Ascending aorta (tissue), 2 donors: ENCODE results near the gene LARGE1. TPM values are rescaled to one million over a fixed set of nuclear protein-coding genes. Genes with fewer than 3 reads are reported as not detected.

ENCODE experiments used
- DNase-seq, 2 donors: peaks; one replicate each; pipeline ENCODE4 v3.0.0-alpha.2; 2019; ENCODE audit warnings: low spot score in 2 of 2
- H3K27ac ChIP-seq, 2 donors: fragments of 200-600 bp; sonication (generic); one replicate each; pipeline ENCODE4 v1.5.1; 2016 to 2017; ENCODE audit warnings: mild to moderate bottlenecking in 1 of 2
- H3K27me3 ChIP-seq: fragments of 200-600 bp; sonication (generic); one replicate; pipeline ENCODE4 v1.5.1; 2017
- H3K36me3 ChIP-seq, 2 donors: fragments of 200-600 bp; sonication (generic); one replicate each; pipeline ENCODE4 v1.5.1; 2016
- H3K4me1 ChIP-seq, 2 donors: fragments of 200-600 bp; sonication (generic); one replicate each; pipeline ENCODE4 v1.5.1; 2016 to 2017; ENCODE audit warnings: mild to moderate bottlenecking in 1 of 2
- H3K4me3 ChIP-seq, 2 donors: fragments of 200-600 bp; sonication (generic); one replicate each; pipeline ENCODE4 v1.5.1; 2016 to 2017; ENCODE audit warnings: mild to moderate bottlenecking in 1 of 2
- H3K9me3 ChIP-seq, 2 donors: fragments of 200-600 bp; sonication (generic); one replicate each; pipeline ENCODE4 v1.5.1; 2016
- intact Hi-C: fragments of 100-400 bp; cut with DNase I; formaldehyde crosslinking; loops from one replicate; pipeline ENCODE4 v1.15.1; 2023
- total RNA-seq: library from RNA; depleted of rRNA; stranded (reverse); fragments of >200 nt; gene quantifications from one replicate; pipeline ENCODE4 v1.1.0, GENCODE V29; 2016
- TF ChIP-seq, protein P1 (sequence below), 3 experiments: fragments of 200-600 bp in 2 of 3; fragments of 450-650 bp in 1 of 3; sonication (generic) in 2 of 3; IDR thresholded peaks; one replicate each; pipeline ENCODE4 v1.5.1; 2016 to 2019; ENCODE audit warnings: antibody characterized with exemption in 3 of 3, mild to moderate bottlenecking in 1 of 3, moderate library complexity in 1 of 3

LARGE1 gene
- total RNA-seq, 1 donor from 2014 or later = 40.6 TPM

DNA sequence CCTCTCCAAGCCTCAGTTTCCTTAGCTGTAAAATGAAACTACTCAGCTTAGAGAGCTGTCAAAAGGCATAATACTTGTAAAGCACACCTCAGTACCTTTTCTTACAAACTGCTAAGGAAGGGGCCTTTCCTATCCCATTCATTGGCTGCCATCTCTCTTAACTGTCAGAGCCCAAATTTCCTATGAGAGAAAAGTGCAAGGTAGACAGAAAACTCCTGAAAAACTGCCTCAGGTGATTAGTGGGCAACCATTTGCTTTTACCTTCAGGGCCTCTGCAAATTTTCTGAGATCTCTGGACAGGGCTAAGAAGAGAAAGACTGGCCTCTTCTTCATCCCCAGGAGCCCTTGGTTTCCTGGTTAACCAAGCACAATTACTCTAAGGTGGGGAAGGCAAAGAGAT, 13.8 kb downstream of the LARGE1 start:
- peaks cover 4 to 21% of the 10 kb centered on the region in 2 donors for H3K4me1 ChIP-seq
- H3K36me3 ChIP-seq = no peaks in the 10 kb centered on the region
- no peaks in the 10 kb centered on the region for H3K27me3 ChIP-seq
- no peaks in the 10 kb centered on the region for H3K9me3 ChIP-seq
- DNase-seq = no peak
- no peak overlapping the region for H3K27ac ChIP-seq
- intact Hi-C loops = no loop called here
- TF ChIP-seq, protein P1, sequence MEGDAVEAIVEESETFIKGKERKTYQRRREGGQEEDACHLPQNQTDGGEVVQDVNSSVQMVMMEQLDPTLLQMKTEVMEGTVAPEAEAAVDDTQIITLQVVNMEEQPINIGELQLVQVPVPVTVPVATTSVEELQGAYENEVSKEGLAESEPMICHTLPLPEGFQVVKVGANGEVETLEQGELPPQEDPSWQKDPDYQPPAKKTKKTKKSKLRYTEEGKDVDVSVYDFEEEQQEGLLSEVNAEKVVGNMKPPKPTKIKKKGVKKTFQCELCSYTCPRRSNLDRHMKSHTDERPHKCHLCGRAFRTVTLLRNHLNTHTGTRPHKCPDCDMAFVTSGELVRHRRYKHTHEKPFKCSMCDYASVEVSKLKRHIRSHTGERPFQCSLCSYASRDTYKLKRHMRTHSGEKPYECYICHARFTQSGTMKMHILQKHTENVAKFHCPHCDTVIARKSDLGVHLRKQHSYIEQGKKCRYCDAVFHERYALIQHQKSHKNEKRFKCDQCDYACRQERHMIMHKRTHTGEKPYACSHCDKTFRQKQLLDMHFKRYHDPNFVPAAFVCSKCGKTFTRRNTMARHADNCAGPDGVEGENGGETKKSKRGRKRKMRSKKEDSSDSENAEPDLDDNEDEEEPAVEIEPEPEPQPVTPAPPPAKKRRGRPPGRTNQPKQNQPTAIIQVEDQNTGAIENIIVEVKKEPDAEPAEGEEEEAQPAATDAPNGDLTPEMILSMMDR (IDR thresholded peaks at IDR 0.05) = no peak
- no peak overlapping the region for H3K4me3 ChIP-seq

GRCh38 chr22:33903012-33903411, 17.3 kb downstream of the LARGE1 start:
- Histone ChIP-seq H3K4me1 (peaks cover 0 to 5% of the 10 kb centered on the region in 2 donors), H3K9me3 (no peaks in the 10 kb centered on the region), H3K27ac (no peak overlapping the region), H3K27me3 (no peaks in the 10 kb centered on the region), H3K4me3 (no peak overlapping the region), H3K36me3 (no peaks in the 10 kb centered on the region)
- TF ChIP-seq, protein P1 (IDR thresholded peaks at IDR 0.05) = no peak
- intact Hi-C loops = no loop called here
- DNase-seq = no peak

DNA sequence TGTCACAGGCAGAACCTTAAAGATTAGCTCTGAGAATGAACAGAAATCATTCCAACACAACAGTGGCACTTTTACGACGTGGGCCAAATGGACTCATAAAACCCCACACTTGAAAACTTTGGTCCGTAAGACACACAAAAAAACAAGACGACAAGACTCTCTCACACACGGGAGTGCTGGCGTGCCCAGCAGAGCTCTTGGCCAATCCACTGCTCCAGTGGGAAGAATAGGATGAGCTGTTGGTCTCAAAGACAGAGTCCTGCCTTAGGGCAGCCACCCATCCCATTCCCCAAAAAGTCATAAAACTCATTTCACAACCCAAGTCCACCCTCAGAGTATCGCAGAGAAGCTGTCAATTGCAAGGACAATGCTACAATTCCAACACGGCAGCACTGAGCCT, 18.2 kb downstream of the LARGE1 start:
- H3K9me3 ChIP-seq = no peaks in the 10 kb centered on the region
- no peak for DNase-seq
- no peaks in the 10 kb centered on the region for H3K27me3 ChIP-seq
- TF ChIP-seq, protein P1 (IDR thresholded peaks at IDR 0.05) = no peak
- intact Hi-C loops = no loop called here
- no peak overlapping the region for H3K27ac ChIP-seq
- H3K4me1 ChIP-seq = no peaks in the 10 kb centered on the region
- no peaks in the 10 kb centered on the region for H3K36me3 ChIP-seq
- H3K4me3 ChIP-seq = no peak overlapping the region

DNA sequence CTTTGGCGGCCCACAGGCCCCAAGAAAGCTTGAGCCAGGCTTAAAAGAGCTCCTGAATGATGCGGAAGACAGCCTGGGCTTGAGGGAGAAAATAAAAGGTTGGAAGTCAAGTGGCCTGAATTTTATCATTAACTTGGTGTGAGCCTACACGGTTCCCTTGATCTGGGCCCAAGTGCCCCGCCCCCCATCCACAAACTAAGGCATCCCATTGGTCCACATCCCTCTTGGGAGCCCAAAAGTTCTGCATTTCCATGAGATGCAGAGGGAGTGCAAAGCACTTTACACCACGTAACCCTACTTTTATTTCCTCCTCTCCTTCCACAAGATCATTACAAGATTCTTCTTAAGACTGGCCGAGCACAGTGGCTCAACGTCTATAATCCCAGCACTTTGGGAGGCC, 22.2 kb downstream of the LARGE1 start:
- no peaks in the 10 kb centered on the region for H3K36me3 ChIP-seq
- TF ChIP-seq, protein P1 (IDR thresholded peaks at IDR 0.05) = no peak
- no peak overlapping the region for H3K27ac ChIP-seq
- H3K9me3 ChIP-seq = no peaks in the 10 kb centered on the region
- no peaks in the 10 kb centered on the region for H3K4me1 ChIP-seq
- intact Hi-C loops = no loop called here
- H3K4me3 ChIP-seq = no peak overlapping the region
- no peaks in the 10 kb centered on the region for H3K27me3 ChIP-seq
- no peak for DNase-seq

GRCh38 chr22:33897448-33897835, 22.8 kb downstream of the LARGE1 start:
- Histone ChIP-seq H3K27ac (no peak overlapping the region), H3K36me3 (no peaks in the 10 kb centered on the region), H3K9me3 (no peaks in the 10 kb centered on the region), H3K4me3 (no peak overlapping the region), H3K4me1 (no peaks in the 10 kb centered on the region), H3K27me3 (no peaks in the 10 kb centered on the region)
- no peak for DNase-seq
- intact Hi-C loops = no loop called here
- TF ChIP-seq, protein P1 (IDR thresholded peaks at IDR 0.05) = no peak
